Muscle of arm (tissue), 12 donors: ENCODE data around the gene HDAC4. TPM values are rescaled to one million over a fixed set of nuclear protein-coding genes. Genes with fewer than 3 reads are reported as not detected.

Source experiments
- DNase-seq: peaks from one replicate; pipeline ENCODE4 v3.0.0-alpha.2; 2013
- polyA plus RNA-seq, 12 donors: library from polyadenylated mRNA; unstranded; fragments of 120-200 nt; gene quantifications; one replicate each; pipeline ENCODE4 v1.2.1, GENCODE V29; 2013; ENCODE audit not compliant: insufficient read length in 12 of 12

The HDAC4 gene
- polyA plus RNA-seq, 12 donors, result 10.0 to 23.7 (median 13.5) TPM; not detected in 1

DNA sequence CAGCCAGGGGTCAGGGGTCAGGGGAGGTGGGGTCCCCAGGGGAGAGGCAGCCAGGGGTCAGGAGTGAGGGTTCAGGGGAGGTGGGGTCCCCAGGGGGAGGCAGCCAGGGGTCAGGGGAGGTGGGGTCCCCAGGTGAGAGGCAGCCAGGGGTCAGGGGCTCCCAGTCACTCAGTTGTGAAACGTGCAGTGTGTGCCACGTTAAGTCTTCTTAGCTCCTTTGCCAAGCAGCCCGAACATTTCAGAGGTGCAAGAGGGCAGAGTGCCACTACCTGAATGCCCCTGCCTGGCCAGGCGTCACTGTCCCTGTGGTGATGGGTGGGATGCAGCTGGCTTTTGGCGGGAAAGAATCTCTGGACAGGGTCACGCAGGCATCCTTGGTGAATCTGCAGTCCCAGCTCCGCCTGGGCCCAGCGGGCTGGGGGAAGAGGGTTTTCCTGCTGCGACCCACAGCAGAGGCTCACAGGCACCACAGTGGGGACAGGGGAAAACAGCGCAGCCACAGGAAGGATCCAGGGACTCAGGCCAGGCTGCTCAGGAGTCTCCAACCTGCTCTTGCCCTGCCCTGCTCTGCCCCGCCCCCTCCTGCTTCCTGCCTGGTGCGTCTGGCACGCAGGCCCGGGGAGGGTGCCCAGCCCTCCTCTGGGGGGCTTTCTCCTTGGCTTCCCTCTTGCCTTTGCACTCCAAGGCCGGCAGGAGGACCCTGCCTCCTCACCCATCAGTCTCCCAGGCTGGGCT lies 364.7 kb downstream of the HDAC4 start:
- DNase-seq, result no peak

DNA sequence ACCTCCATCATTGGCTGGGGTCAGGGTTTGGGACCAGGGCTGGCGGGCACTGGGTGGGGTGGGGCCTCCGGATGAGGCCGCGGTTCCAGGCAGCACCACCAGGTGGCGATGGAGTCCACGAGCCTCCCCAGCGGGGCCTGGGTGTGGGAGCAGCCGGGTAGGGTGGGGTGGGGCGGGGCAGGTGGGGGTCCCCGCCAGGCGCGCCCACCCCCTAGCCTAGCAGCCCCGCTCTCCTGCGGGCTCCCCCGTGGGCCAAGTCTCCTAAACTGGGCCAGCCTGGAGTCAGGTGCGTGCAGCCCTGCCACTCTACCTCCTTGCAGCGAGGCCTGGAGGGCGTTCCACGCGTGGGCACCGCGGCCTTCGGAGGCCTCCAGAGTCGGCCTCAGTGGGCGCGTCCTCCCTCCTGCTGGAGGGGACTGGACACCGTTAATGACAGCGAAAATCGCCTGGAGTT lies 365.4 kb downstream of the HDAC4 start:
- no peak for DNase-seq

DNA sequence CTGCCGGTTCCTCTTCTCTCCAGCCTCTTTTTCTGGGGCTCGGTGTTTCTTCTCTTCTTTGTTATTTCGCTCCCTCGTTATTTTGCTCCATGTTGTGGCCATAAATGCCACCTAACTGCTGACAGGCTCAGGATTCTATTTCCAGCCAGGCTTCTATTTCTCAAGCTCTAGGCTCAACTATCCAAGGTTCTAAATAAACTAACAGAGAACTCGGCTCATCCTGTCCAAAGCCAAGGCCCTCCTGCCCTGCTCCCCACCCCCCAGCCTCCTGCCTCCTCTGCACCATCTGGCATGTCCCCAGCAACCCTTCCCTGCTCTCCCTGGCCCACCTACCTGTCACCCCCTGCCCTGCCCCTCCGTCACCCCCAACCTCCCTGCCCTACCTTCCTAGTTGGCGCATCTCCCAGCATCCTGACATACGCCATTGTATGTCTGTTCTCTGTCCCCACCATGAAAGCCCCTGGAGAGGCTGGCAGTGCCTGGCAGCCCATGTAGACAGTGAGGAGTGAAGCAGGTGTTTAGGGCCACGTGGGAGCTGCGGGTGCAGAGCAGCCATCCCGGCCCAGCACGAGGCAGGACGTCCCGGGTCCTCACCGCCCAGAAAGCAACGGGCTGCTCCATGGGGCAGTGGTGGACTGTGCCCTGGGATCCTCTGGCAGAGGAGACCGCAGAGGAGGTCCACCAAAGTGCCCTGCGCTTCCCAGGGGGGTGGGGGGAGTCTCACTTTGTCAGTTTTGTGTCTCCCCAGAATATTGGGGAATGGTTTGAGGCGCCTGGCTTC lies 366.1 kb downstream of the HDAC4 start:
- no peak for DNase-seq

- no peak for DNase-seq
Observed at GRCh38 chr2:239033801-239034560, 366.8 kb downstream of the HDAC4 start.

GRCh38 chr2:239029958-239030357 lies 370.9 kb downstream of the HDAC4 start:
- DNase-seq, result no peak

GRCh38 chr2:239028253-239028619 lies 372.6 kb downstream of the HDAC4 start:
- DNase-seq, result no peak

GRCh38 chr2:239027391-239028252 lies 373.2 kb downstream of the HDAC4 start:
- DNase-seq, result no peak

DNA sequence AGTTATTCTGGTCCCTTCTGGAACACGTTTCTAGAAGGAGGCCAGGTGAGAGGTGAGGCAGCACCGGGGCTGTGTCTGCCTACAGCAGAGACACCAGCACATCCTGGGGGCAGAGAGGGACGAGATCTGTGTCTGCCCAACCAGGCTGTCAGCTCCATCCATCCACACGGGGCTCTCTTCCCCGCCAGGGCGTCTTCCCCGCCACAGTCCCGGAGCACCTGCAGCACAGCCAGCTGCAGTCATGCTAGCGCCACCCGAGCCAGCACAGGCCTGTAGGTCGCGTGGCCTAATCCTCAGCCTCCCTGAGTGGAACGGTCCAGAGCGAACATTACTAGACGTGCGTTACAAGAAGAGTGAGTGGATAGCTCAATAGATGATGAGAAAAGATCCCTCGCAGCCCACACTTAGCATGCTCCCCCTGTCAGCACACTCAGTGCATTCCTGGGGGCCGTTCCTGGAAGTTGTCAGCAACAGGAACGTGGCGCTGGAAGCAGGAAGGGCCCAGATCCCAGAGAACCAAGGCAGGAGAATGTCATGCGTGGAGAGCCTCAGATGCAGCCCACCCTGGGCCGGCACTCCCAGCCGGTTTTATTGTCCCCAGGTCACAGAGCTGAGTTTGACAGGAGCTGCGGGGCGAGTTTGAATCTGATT lies 374.0 kb downstream of the HDAC4 start:
- DNase-seq, result no peak

DNA sequence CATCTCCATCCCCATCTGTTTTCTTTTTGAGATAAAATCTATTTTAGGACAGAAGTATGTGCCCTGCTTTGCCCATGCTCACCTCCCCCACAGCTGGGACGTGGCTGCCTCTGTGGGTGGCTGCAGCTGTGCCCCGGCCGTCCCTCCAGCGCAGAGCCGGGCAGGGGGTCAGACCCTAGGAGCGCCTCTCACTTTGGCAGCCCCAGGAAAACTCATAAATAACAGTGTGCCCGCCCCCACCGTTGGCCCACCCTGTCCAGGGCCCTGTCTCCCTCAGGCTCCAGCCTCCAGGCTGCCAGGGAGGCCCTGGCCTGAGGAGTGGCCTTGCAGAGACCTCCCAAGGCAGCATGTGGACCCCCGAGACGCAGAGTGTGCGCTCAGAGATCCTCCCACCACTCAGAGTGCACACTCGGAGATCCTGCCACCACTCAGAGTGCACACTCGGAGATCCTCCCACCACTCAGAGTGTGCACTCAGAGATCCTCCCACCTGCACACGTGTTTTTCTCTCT lies 374.8 kb downstream of the HDAC4 start:
- no peak for DNase-seq

GRCh38 chr2:239025096-239025801 lies 375.6 kb downstream of the HDAC4 start:
- no peak for DNase-seq

DNA sequence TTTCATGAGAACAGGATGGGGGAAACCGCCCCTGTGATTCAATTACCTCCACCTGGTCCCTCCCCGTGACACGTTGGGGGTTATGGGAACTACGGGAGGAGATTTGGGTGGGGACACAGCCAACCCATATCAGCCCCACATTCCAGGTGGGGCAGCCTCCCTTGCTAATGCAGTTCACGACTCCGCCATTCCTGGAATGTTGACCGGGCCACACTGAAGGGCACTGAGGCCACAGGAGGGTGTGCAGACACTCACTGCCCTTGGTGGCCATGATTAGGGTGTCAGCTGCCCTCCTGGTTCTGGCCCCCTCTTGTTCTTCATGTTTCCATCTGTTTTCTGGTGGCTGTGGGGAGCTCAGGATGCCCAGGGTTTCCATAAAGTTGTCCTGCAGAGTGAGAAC lies 376.6 kb downstream of the HDAC4 start:
- no peak for DNase-seq

DNA sequence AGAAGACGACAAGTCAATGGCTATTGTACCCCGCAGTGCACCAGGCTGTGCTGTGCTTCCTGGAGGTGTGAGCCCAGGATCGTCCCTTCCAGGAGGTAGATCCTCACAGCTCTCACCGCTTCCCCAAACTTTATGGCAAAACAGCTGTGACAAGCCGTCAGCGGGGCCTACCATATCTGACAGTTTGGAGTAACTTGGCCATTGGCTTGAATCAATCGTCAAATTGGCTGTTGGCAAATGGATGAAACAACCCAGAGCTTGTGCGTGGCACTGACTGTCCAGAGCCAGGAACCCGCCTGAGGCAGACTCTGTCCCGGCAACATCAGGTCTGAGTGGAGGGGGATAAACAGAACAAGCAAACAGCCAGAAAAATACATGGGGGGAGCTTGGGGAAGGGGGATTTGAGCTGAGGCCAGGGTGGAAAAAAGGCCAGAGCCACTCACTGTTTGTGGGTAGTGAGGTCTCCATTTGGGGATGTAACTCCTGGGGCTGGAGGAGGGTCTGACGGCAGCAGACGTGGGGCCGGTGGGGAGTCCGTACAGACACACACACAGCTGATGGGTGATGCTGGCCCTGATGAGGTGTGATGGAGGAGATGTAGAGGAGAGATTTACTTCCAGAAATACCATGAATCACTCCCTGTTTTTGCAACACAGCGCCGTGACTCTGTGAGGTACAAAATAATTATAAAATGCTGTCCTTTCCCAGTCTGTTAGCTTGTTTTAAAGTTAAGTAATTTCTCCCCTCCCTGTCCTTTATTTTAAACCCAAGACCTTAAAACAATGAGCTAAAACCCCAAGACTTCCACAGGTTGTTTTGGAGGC lies 378.2 kb downstream of the HDAC4 start:
- DNase-seq, result no peak

DNA sequence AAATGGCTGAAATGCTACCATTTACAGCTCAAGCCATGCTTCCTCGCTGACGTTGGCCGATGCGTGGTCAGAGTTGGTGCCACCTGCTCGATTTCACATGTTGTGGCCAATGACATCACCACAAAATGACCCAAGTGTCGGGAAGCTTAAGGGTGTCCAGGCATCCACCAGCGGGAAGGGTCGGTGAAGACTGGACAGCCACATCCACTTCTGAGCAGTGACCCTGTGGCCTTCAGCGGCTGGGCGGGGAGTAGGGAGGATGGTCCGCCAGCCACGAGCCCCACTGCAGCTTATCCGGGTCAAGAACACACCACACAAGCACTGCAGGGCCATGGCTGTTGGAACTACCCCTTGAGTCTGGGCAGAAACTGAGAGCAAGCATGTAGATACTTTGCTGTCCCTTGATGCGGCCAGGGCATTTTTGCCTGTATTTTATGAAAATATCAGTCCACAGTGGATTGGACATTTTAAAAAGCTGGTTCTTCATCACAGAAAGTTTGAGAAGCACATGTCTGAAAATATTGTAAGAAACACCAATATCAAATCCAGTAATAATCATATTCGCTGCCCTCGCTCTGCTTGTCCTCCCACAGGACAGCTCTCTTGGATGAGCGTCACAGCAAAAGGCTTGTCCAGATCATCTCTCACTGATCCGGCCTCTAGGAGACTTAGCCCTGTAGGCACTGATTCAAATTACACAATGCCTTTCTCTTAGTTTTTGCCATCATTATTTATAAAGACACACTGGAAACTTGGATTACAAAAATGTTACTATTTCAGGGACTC lies 379.0 kb downstream of the HDAC4 start:
- no peak for DNase-seq

- DNase-seq, result no peak
Observed at GRCh38 chr2:239021224-239021623, 379.6 kb downstream of the HDAC4 start.

DNA sequence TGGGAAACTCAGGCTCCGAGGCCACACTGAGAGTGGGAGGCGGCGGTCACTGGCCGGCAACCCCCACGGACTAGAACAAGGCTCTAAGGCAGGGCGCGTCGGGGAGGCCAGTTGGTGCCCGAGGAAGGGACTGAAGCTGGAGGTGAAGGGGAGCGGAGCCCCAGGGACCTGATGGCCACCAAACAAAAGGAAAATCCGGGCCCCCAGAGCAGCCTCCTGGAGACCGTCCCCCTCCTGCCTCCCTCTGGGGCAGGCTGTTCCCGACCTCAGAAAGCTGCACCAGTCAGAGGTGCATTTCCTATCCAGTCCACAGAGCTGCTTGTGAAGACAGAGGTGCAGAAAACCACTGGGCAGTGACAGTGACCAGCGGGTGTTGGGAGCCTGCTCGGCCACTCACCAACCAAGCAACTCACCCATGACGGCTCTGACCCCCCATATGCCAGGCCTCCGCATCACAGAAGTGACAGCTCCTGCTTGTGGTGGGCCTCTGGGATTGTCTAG lies 380.2 kb downstream of the HDAC4 start:
- DNase-seq, result no peak

DNA sequence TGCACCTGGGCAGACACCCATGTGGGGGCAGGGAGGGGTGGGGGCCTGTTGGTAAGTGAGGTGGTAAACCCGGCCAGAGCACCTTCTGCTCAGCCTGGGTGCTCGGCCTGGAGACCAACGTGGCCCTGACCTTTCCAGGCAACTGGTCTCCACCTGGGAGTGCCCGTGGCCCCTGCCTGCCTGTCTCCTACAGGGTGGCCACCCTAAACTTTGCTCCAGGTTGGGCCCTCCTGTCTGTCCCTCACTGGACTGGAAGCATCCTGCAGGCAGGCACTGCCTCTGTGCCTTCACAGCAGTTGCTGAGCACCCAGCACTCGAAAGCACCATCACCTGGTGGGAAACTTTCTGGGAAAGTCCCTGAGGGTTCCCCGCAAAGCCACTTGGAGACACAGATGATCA lies 381.6 kb downstream of the HDAC4 start:
- no peak for DNase-seq

DNA sequence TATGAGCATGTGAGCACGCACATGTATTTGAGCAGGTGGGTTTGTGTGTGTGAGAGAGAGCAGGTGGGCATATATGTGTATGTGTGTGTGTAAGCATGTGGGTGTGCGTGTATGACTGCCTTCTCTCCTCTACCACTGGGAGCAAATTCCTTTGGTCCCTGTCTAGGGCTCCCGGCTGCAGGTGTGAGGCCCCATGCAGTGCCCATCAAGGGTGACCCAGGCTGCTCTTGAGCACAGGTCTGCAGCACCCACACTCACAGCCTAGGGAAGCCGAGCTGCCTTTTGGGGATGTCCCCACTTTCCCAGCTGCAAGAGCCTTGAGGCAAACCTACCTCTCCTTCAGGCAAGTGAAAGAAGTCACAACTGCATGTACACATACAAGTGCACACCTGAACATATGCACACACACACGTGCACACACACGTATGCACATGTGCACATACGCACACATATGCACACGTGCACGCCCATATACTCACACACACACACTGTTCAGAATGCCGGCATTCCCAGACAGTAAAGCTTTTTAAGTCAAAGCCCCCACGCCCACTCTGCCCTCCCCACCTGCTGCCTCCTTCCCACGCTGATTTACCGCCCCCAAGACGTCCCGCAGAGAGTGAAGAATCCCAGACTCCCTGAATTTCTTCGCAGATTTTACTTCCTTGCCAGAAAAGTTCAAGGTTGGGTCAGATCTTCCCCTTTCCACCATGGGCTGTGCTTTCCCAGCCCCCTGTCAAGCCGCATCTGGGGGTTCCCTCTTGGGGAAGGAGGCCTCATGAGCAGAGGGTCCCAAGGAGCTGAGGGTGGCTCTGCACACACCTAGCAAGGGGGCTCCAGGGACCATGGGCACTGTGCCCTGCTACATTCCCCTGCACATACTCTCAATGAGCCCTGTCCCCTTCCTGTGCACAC lies 382.3 kb downstream of the HDAC4 start:
- no peak for DNase-seq
